Erythroblast (primary cell): Measurements from ENCODE around the gene SRRM4.

Experiments used
- GATA1 ChIP-seq: IDR thresholded peaks from 2 replicates; pipeline ENCODE4 v1.6.1; 2011; ENCODE audit warnings: low read depth, mild to moderate bottlenecking, control low read depth, low read length, moderate library complexity
- POLR2A ChIP-seq: IDR thresholded peaks from 2 replicates; pipeline ENCODE4 v1.6.1; 2011; ENCODE audit warnings: mild to moderate bottlenecking, low read length

- TF ChIP-seq POLR2A (no peak), GATA1 (no peak)
Measured at GRCh38 chr12:119156401-119157044, 175.2 kb downstream of the SRRM4 start.
